H9 (cell line): ENCODE measurements around the gene HESX1. TPM values are rescaled to one million over a fixed set of nuclear protein-coding genes. Genes with fewer than 3 reads are reported as not detected.
A peak's percentile ranks its signal among the peaks of the same experiment; 100 is the strongest.

ENCODE experiments used
- DNase-seq: peaks from one replicate; pipeline ENCODE4 v3.0.0-alpha.2; 2017
- H2AFZ ChIP-seq: one replicate; pipeline ENCODE4 v1.6.1; 2013; ENCODE audit warnings: mild to moderate bottlenecking, low read length, control low read depth, moderate library complexity
- H2AK5ac ChIP-seq: 2 replicates; pipeline ENCODE4 v1.6.1; 2013; ENCODE audit warnings: low read length, control low read depth, mixed read lengths; ENCODE audit not compliant: insufficient read length
- H2BK120ac ChIP-seq: one replicate; pipeline ENCODE4 v1.6.1; 2013; ENCODE audit warnings: low read depth, mild to moderate bottlenecking, low read length, control low read depth, inconsistent platforms; ENCODE audit not compliant: poor library complexity, severe bottlenecking
- H2BK12ac ChIP-seq: 2 replicates; pipeline ENCODE4 v1.6.1; 2013; ENCODE audit warnings: low read length, control low read depth, mixed read lengths, low read depth; ENCODE audit not compliant: insufficient read length
- H2BK15ac ChIP-seq: 2 replicates; pipeline ENCODE4 v1.6.1; 2013; ENCODE audit warnings: low read depth, low read length, control low read depth
- H2BK20ac ChIP-seq: one replicate; pipeline ENCODE4 v1.6.1; 2013; ENCODE audit warnings: low read depth, mild to moderate bottlenecking, low read length, control low read depth, inconsistent platforms; ENCODE audit not compliant: poor library complexity, severe bottlenecking
- H2BK5ac ChIP-seq: 2 replicates; pipeline ENCODE4 v1.6.1; 2013; ENCODE audit warnings: low read length, control low read depth, mixed read lengths; ENCODE audit not compliant: insufficient read length
- H3K14ac ChIP-seq: 2 replicates; pipeline ENCODE4 v1.6.1; 2013; ENCODE audit warnings: low read length, control low read depth; ENCODE audit not compliant: insufficient read depth
- H3K18ac ChIP-seq: 2 replicates; pipeline ENCODE4 v1.6.1; 2013; ENCODE audit warnings: low read depth, mild to moderate bottlenecking, mixed read lengths, low read length, control low read depth; ENCODE audit not compliant: insufficient read length
- H3K23ac ChIP-seq: 2 replicates; pipeline ENCODE4 v1.6.1; 2013; ENCODE audit warnings: low read length, control low read depth, mixed read lengths, low read depth; ENCODE audit not compliant: insufficient read length
- H3K23me2 ChIP-seq: 2 replicates; pipeline ENCODE4 v1.6.1; 2013; ENCODE audit warnings: low read depth, mild to moderate bottlenecking, mixed read lengths, low read length, control low read depth; ENCODE audit not compliant: insufficient read length, poor library complexity, severe bottlenecking
- H3K27ac ChIP-seq: 2 replicates; pipeline ENCODE4 v1.5.1; 2013; ENCODE audit warnings: low read length, control low read depth, mixed read lengths, low read depth; ENCODE audit not compliant: insufficient read length
- H3K27me3 ChIP-seq: 2 replicates; pipeline ENCODE4 v1.6.1; 2013; ENCODE audit warnings: low read length, control low read depth, inconsistent platforms; ENCODE audit not compliant: insufficient read depth
- H3K4ac ChIP-seq: 2 replicates; pipeline ENCODE4 v1.6.1; 2013; ENCODE audit warnings: low read depth, mild to moderate bottlenecking, control low read depth, inconsistent platforms, low read length, moderate library complexity
- H3K4me1 ChIP-seq: 2 replicates; pipeline ENCODE4 v1.6.1; 2013; ENCODE audit warnings: low read length, control low read depth, inconsistent platforms; ENCODE audit not compliant: insufficient read depth
- H3K4me2 ChIP-seq: 2 replicates; pipeline ENCODE4 v1.6.1; 2013; ENCODE audit warnings: low read length, control low read depth, mixed read lengths; ENCODE audit not compliant: insufficient read length, insufficient read depth
- H3K56ac ChIP-seq: 2 replicates; pipeline ENCODE4 v1.6.1; 2013; ENCODE audit warnings: low read depth, mild to moderate bottlenecking, mixed read lengths, low read length, control low read depth; ENCODE audit not compliant: insufficient read length
- H3K79me1 ChIP-seq: 2 replicates; pipeline ENCODE4 v1.6.1; 2013; ENCODE audit warnings: low read depth, mild to moderate bottlenecking, moderate library complexity, low read length, control low read depth, inconsistent platforms; ENCODE audit not compliant: insufficient read depth, poor library complexity, severe bottlenecking
- H3K79me2 ChIP-seq: 2 replicates; pipeline ENCODE4 v1.6.1; 2013; ENCODE audit warnings: low read length, control low read depth, inconsistent platforms; ENCODE audit not compliant: insufficient read depth
- H3K9ac ChIP-seq: 2 replicates; pipeline ENCODE4 v1.6.1; 2013; ENCODE audit warnings: low read length, control low read depth, mixed read lengths; ENCODE audit not compliant: insufficient read length; ENCODE audit errors: extremely low read depth
- H3K9me3 ChIP-seq: one replicate; pipeline ENCODE4 v1.6.1; 2013; ENCODE audit warnings: low read depth, low read length, inconsistent platforms; ENCODE audit not compliant: control insufficient read depth
- H3T11ph ChIP-seq: one replicate; pipeline ENCODE4 v1.6.1; 2013; ENCODE audit warnings: mild to moderate bottlenecking, low read length, control low read depth, inconsistent platforms
- H4K20me1 ChIP-seq: one replicate; pipeline ENCODE4 v1.6.1; 2013; ENCODE audit not compliant: control insufficient read depth, insufficient read length, insufficient read depth
- H4K5ac ChIP-seq: 2 replicates; pipeline ENCODE4 v1.6.1; 2013; ENCODE audit warnings: low read depth, mild to moderate bottlenecking, mixed read lengths, low read length, control low read depth; ENCODE audit not compliant: insufficient read length
- H4K8ac ChIP-seq: replicated peaks from 2 replicates; pipeline ENCODE4 v1.6.1; 2013; ENCODE audit warnings: low read length, control low read depth, mixed read lengths, low read depth; ENCODE audit not compliant: insufficient read length
- H4K91ac ChIP-seq: 2 replicates; pipeline ENCODE4 v1.6.1; 2013; ENCODE audit warnings: low read depth, mild to moderate bottlenecking, moderate library complexity, mixed read lengths, low read length, control low read depth; ENCODE audit not compliant: insufficient read length
- H3K27ac Mint-ChIP-seq, 3 experiments: 2 replicates in 2 of 3; 3 replicates in 1 of 3; pipeline ENCODE4 v1.8.0; 2020 to 2021; ENCODE audit warnings: mixed read lengths in 3 of 3, mild to moderate bottlenecking in 1 of 3, moderate library complexity in 1 of 3
- H3K27me3 Mint-ChIP-seq: 2 replicates; pipeline ENCODE4 v1.8.0; 2021; ENCODE audit warnings: low read depth, mild to moderate bottlenecking, moderate library complexity, mixed read lengths
- H3K36me3 Mint-ChIP-seq, 3 experiments: 2 replicates in 2 of 3; 3 replicates in 1 of 3; pipeline ENCODE4 v1.8.0; 2020 to 2021; ENCODE audit warnings: low read depth in 3 of 3, mixed read lengths in 3 of 3; ENCODE audit not compliant: insufficient read depth in 1 of 3
- H3K4me1 Mint-ChIP-seq, 2 experiments: 2 replicates each; pipeline ENCODE4 v1.8.0; 2020; ENCODE audit warnings: mixed read lengths in 2 of 2
- H3K4me3 Mint-ChIP-seq, 2 experiments: 2 replicates in 1 of 2; 3 replicates in 1 of 2; pipeline ENCODE4 v1.8.0; 2020 to 2021; ENCODE audit warnings: mild to moderate bottlenecking in 2 of 2, mixed read lengths in 2 of 2, moderate library complexity in 1 of 2
- H3K9me3 Mint-ChIP-seq, 2 experiments: 2 replicates in 1 of 2; 3 replicates in 1 of 2; pipeline ENCODE4 v1.8.0; 2020; ENCODE audit warnings: mild to moderate bottlenecking in 2 of 2, mixed read lengths in 2 of 2, moderate library complexity in 1 of 2
- CTCF ChIP-seq: fragments of 200-600 bp; sonication (generic); conservative IDR thresholded peaks from 3 replicates; pipeline ENCODE4 v1.8.0; 2021; ENCODE audit warnings: antibody characterized with exemption, mild to moderate bottlenecking
- WGBS: extraction: QIAGEN DNeasy Blood & Tissue Kit; methylation state at CpG from one replicate; pipeline ENCODE4 v1.1.7; 2013; ENCODE audit warnings: missing lambda C conversion rate, low lambda C conversion rate, mixed read lengths; ENCODE audit not compliant: insufficient read length; ENCODE audit errors: extremely low coverage; 5-methylcytosine and 5-hydroxymethylcytosine counted together
- total RNA-seq: library from RNA; stranded (reverse); gene quantifications from 2 replicates; pipeline ENCODE4 v1.2.1, GENCODE V29; 2021

HESX1 gene
- total RNA-seq, 1 experiment from 2014 or later = 28.4 TPM

GRCh38 chr3:57227204-57227929 is 27.6 kb upstream of the HESX1 start, which contains the start of gene APPL1:
Gene APPL1, plus strand, starts transcription at chr3:57227729. Its CDS starts 155 bp downstream, at chr3:57227884.
- H2BK20ac ChIP-seq = no peak within 1 kb of the TSS
- no peak within 1 kb of the TSS for H3T11ph ChIP-seq
- H3K27me3 Mint-ChIP-seq = peaks cover 6% of the 10 kb centered on the region
- H3K14ac ChIP-seq = no peak within 1 kb of the TSS; the same call in none of the 2 replicates
- H3K27me3 ChIP-seq = peaks cover 2% of the 10 kb centered on the region; the same call in 1 of the 2 replicates
- H3K79me2 ChIP-seq = peaks cover 2% of the 10 kb centered on the region; the same call in 1 of the 2 replicates
- peak within 1 kb of the TSS; percentile 78 to 96 (median 95); a peak in 5 of 7 replicates for H3K27ac Mint-ChIP-seq
- H3K4me1 ChIP-seq = no peaks in the 10 kb centered on the region
- no peak within 1 kb of the TSS for H4K91ac ChIP-seq
- peak within 1 kb of the TSS; percentile 48 for H3K18ac ChIP-seq
- no peak within 1 kb of the TSS for H2BK5ac ChIP-seq
- H2AFZ ChIP-seq = peak within 1 kb of the TSS; percentile 80
- H3K9me3 Mint-ChIP-seq = no peaks in the 10 kb centered on the region
- H3K9ac ChIP-seq = peak within 1 kb of the TSS; percentile 78
- no peaks in the 10 kb centered on the region for H4K20me1 ChIP-seq
- no peak within 1 kb of the TSS for H3K27ac ChIP-seq
- H3K4ac ChIP-seq = no peak within 1 kb of the TSS
- peak within 1 kb of the TSS; percentile 87 to 92 for H3K4me3 Mint-ChIP-seq
- H3K23me2 ChIP-seq = peaks cover 9% of the 10 kb centered on the region
- no peak within 1 kb of the TSS for H2BK120ac ChIP-seq
- peak within 1 kb of the TSS; percentile 84 for H3K4me2 ChIP-seq
- H3K4me1 Mint-ChIP-seq = peaks cover 18% of the 10 kb centered on the region in 2 experiments
- no CpG with 5 or more reads among the region's 71 CpGs for WGBS
- H3K9me3 ChIP-seq = no peaks in the 10 kb centered on the region
- no peak within 1 kb of the TSS for H2BK12ac ChIP-seq
- TF ChIP-seq CTCF = no peak
- peak; percentile 95 for DNase-seq
- H2BK15ac ChIP-seq = no peak within 1 kb of the TSS
- no peaks in the 10 kb centered on the region for H3K36me3 Mint-ChIP-seq
- no peak within 1 kb of the TSS for H3K23ac ChIP-seq
- H4K5ac ChIP-seq = no peak within 1 kb of the TSS
- no peaks in the 10 kb centered on the region for H3K79me1 ChIP-seq
- H4K8ac ChIP-seq = no peak within 1 kb of the TSS
- H3K56ac ChIP-seq = no peak within 1 kb of the TSS
- H2AK5ac ChIP-seq = no peak within 1 kb of the TSS
